Trophoblast cell (in vitro differentiated cells and primary cell): ENCODE data around the gene ST3GAL2.
"Not testable (repeated sequence)": the region's sequence is repeated elsewhere in the genome, so short reads cannot be mapped to it uniquely, and the experiment has no call there.

Source experiments
- DNase-seq, 2 donors: peaks; one replicate each; pipeline ENCODE4 v3.0.0-alpha.2; 2016
- H2AFZ ChIP-seq: 2 replicates; pipeline ENCODE4 v1.6.1; 2013; ENCODE audit warnings: low read length, moderate library complexity, mild to moderate bottlenecking; ENCODE audit not compliant: insufficient read depth, poor library complexity
- H2AK5ac ChIP-seq: 2 replicates; pipeline ENCODE4 v1.6.1; 2013; ENCODE audit warnings: mild to moderate bottlenecking, low read length
- H2BK120ac ChIP-seq: 2 replicates; pipeline ENCODE4 v1.6.1; 2013; ENCODE audit warnings: low read length, mild to moderate bottlenecking, moderate library complexity; ENCODE audit not compliant: insufficient read depth, poor library complexity
- H2BK12ac ChIP-seq: 2 replicates; pipeline ENCODE4 v1.6.1; 2013; ENCODE audit warnings: mild to moderate bottlenecking, low read length, moderate library complexity
- H2BK5ac ChIP-seq: 2 replicates; pipeline ENCODE4 v1.6.1; 2013; ENCODE audit warnings: low read length, low read depth, moderate library complexity, mild to moderate bottlenecking; ENCODE audit not compliant: poor library complexity
- H3K14ac ChIP-seq: 2 replicates; pipeline ENCODE4 v1.6.1; 2013; ENCODE audit warnings: mild to moderate bottlenecking, low read length
- H3K18ac ChIP-seq: 2 replicates; pipeline ENCODE4 v1.6.1; 2013; ENCODE audit warnings: mild to moderate bottlenecking, low read length
- H3K23ac ChIP-seq: 2 replicates; pipeline ENCODE4 v1.6.1; 2013; ENCODE audit warnings: low read length
- H3K27ac ChIP-seq: 2 replicates; pipeline ENCODE4 v1.5.1; 2013; ENCODE audit warnings: low read depth, mild to moderate bottlenecking, inconsistent platforms, low read length, moderate library complexity
- H3K27me3 ChIP-seq: 2 replicates; pipeline ENCODE4 v1.6.1; 2013; ENCODE audit warnings: inconsistent platforms, mild to moderate bottlenecking, low read length, moderate library complexity; ENCODE audit not compliant: insufficient read depth
- H3K36me3 ChIP-seq, 2 experiments: 1 replicate in 1 of 2; 2 replicates in 1 of 2; pipeline ENCODE4 v1.6.1; 2013; ENCODE audit warnings: low read length in 2 of 2, mild to moderate bottlenecking in 2 of 2, moderate library complexity in 1 of 2; ENCODE audit not compliant: insufficient read depth in 2 of 2, control insufficient read depth in 1 of 2
- H3K4ac ChIP-seq: 2 replicates; pipeline ENCODE4 v1.6.1; 2013; ENCODE audit warnings: low read depth, mild to moderate bottlenecking, low read length, moderate library complexity
- H3K4me1 ChIP-seq, 2 experiments: 1 replicate in 1 of 2; 2 replicates in 1 of 2; pipeline ENCODE4 v1.6.1; 2013; ENCODE audit warnings: low read length in 2 of 2, mild to moderate bottlenecking in 2 of 2, moderate library complexity in 1 of 2; ENCODE audit not compliant: insufficient read depth in 2 of 2, control insufficient read depth in 1 of 2
- H3K4me2 ChIP-seq: 2 replicates; pipeline ENCODE4 v1.6.1; 2013; ENCODE audit warnings: inconsistent platforms, mild to moderate bottlenecking, low read length, moderate library complexity
- H3K4me3 ChIP-seq: 2 replicates; pipeline ENCODE4 v1.5.1; 2013; ENCODE audit warnings: mild to moderate bottlenecking, low read depth, low read length, inconsistent platforms
- H3K79me1 ChIP-seq: one replicate; pipeline ENCODE4 v1.6.1; 2013; ENCODE audit warnings: low read length
- H3K79me2 ChIP-seq: 2 replicates; pipeline ENCODE4 v1.6.1; 2013; ENCODE audit warnings: low read length, mild to moderate bottlenecking; ENCODE audit not compliant: control insufficient read depth, insufficient read depth, poor library complexity
- H3K9ac ChIP-seq: 2 replicates; pipeline ENCODE4 v1.6.1; 2013; ENCODE audit warnings: mild to moderate bottlenecking, low read length
- H3K9me3 ChIP-seq: 2 replicates; pipeline ENCODE4 v1.6.1; 2013; ENCODE audit warnings: low read depth, mild to moderate bottlenecking, control low read depth, inconsistent platforms, low read length; ENCODE audit not compliant: insufficient read depth
- H4K12ac ChIP-seq: 2 replicates; pipeline ENCODE4 v1.6.1; 2013; ENCODE audit warnings: low read depth, mild to moderate bottlenecking, low read length, moderate library complexity
- H4K8ac ChIP-seq: 2 replicates; pipeline ENCODE4 v1.6.1; 2013; ENCODE audit warnings: low read depth, mild to moderate bottlenecking, low read length, moderate library complexity
- H4K91ac ChIP-seq: one replicate; pipeline ENCODE4 v1.6.1; 2013; ENCODE audit warnings: low read depth, mild to moderate bottlenecking, low read length, moderate library complexity
- WGBS: extraction: QIAGEN DNeasy Blood & Tissue Kit; methylation state at CpG from one replicate; pipeline ENCODE4 v1.1.7; 2013; ENCODE audit warnings: missing lambda C conversion rate; ENCODE audit not compliant: insufficient read length, insufficient coverage; ENCODE audit errors: extremely low coverage; 5-methylcytosine and 5-hydroxymethylcytosine counted together

ST3GAL2 gene

GRCh38 chr16:70451004-70451340 is 12.1 kb upstream of the ST3GAL2 start:
- not testable (repeated sequence) for H2BK120ac ChIP-seq, H3K4me2 ChIP-seq, H3K4ac ChIP-seq, H3K27me3 ChIP-seq, H3K18ac ChIP-seq, H4K12ac ChIP-seq, H3K79me1 ChIP-seq, H3K9me3 ChIP-seq, H3K4me3 ChIP-seq, DNase-seq, H4K91ac ChIP-seq, H4K8ac ChIP-seq, H3K79me2 ChIP-seq, H3K14ac ChIP-seq, H2AK5ac ChIP-seq, H3K36me3 ChIP-seq, H3K4me1 ChIP-seq, H2BK5ac ChIP-seq, H3K9ac ChIP-seq, H2BK12ac ChIP-seq, H2AFZ ChIP-seq, H3K27ac ChIP-seq, H3K23ac ChIP-seq
- WGBS: no CpG with 5 or more reads among the region's 25 CpGs

- not testable (repeated sequence) for H3K27me3 ChIP-seq, H2BK12ac ChIP-seq, H3K9ac ChIP-seq, H3K79me1 ChIP-seq, DNase-seq, H3K4me2 ChIP-seq, H3K79me2 ChIP-seq, H3K27ac ChIP-seq, H3K4me1 ChIP-seq, H3K36me3 ChIP-seq, H3K14ac ChIP-seq, H3K4ac ChIP-seq, H3K4me3 ChIP-seq, H2BK5ac ChIP-seq, H3K9me3 ChIP-seq, H4K91ac ChIP-seq, H3K23ac ChIP-seq, H4K8ac ChIP-seq, H4K12ac ChIP-seq, H2AK5ac ChIP-seq, H2AFZ ChIP-seq, H2BK120ac ChIP-seq, H3K18ac ChIP-seq
- WGBS: no CpG with 5 or more reads among the region's 37 CpGs
Measured at GRCh38 chr16:70450142-70451003, 11.5 kb upstream of the ST3GAL2 start.

GRCh38 chr16:70448075-70448474 is 9.2 kb upstream of the ST3GAL2 start:
- Histone ChIP-seq H3K36me3 (no peaks in the 10 kb centered on the region), H3K23ac (no peak overlapping the region), H3K4me3 (no peak overlapping the region), H3K27ac (no peak overlapping the region), H3K4me2 (no peak overlapping the region), H2BK5ac (no peak overlapping the region), H2BK12ac (no peak overlapping the region), H3K4ac (no peak overlapping the region), H3K27me3 (no peaks in the 10 kb centered on the region), H4K8ac (no peak overlapping the region), H2AK5ac (no peak overlapping the region), H3K18ac (no peak overlapping the region), H3K79me2 (no peaks in the 10 kb centered on the region), H4K91ac (no peak overlapping the region), H3K4me1 (no peaks in the 10 kb centered on the region), H3K14ac (no peak overlapping the region), H3K9me3 (peaks cover 3% of the 10 kb centered on the region), H4K12ac (no peak overlapping the region), H2AFZ (no peak overlapping the region), H2BK120ac (no peak overlapping the region), H3K79me1 (no peaks in the 10 kb centered on the region), H3K9ac (no peak overlapping the region)
- WGBS: no CpG with 5 or more reads among the region's 6 CpGs
- no peak for DNase-seq

- H3K79me1 ChIP-seq: peaks cover 2% of the 10 kb centered on the region
- no peak overlapping the region for H2AK5ac ChIP-seq
- H2BK5ac ChIP-seq: no peak overlapping the region
- no peak overlapping the region for H2BK120ac ChIP-seq
- WGBS: no CpG with 5 or more reads among the region's 4 CpGs
- no peaks in the 10 kb centered on the region for H3K36me3 ChIP-seq
- H3K4me1 ChIP-seq: peaks cover 9 to 11% of the 10 kb centered on the region in 2 experiments
- H3K27ac ChIP-seq: no peak overlapping the region
- no peak overlapping the region for H4K12ac ChIP-seq
- H3K79me2 ChIP-seq: peaks cover 1% of the 10 kb centered on the region
- H3K14ac ChIP-seq: no peak overlapping the region
- H3K9me3 ChIP-seq: no peaks in the 10 kb centered on the region
- no peak overlapping the region for H4K91ac ChIP-seq
- H3K4ac ChIP-seq: no peak overlapping the region
- no peak overlapping the region for H3K18ac ChIP-seq
- no peak overlapping the region for H2AFZ ChIP-seq
- no peaks in the 10 kb centered on the region for H3K27me3 ChIP-seq
- no peak overlapping the region for H3K9ac ChIP-seq
- no peak overlapping the region for H3K4me2 ChIP-seq
- no peak overlapping the region for H3K4me3 ChIP-seq
- H3K23ac ChIP-seq: no peak overlapping the region
- H2BK12ac ChIP-seq: no peak overlapping the region
- H4K8ac ChIP-seq: no peak overlapping the region
- DNase-seq: no peak
Measured at GRCh38 chr16:70444249-70445063, 5.6 kb upstream of the ST3GAL2 start.
